Activated T-helper 1 cell treated with anti-CD3 and anti-CD28 coated beads, Interleukin-2, amount 50 U/mL, for 16 hours (primary cell): ENCODE data around the gene ANAPC16.
"Not testable (repeated sequence)": the region's sequence is repeated elsewhere in the genome, so short reads cannot be mapped to it uniquely, and the experiment has no call there.

Experiments
- DNase-seq, 2 donors: peaks; one replicate each; pipeline ENCODE4 v3.0.0-alpha.2; 2020; ENCODE audit warnings: low read depth in 1 of 2, low spot score in 1 of 2

The ANAPC16 gene

DNA sequence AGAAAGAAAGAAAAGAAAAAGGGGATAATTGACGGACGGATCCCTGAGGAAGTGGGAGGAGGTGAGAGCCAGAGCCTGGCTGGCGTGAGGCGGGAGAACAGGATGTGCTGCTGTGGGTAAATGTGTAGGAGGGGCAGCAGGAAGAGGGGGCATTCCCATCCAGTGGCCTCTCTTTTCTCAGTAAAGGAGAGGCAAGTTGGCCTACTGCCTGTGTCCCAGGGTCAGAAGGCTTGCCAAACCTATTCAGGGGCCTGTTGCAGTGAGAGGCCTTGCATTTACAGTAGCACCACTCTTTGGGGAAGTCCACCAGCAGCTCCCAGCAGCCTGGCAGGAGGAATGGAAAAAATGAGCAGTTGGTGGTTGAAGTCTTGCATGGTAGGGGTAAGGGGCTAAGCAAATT is 26.9 kb downstream of the ANAPC16 start:
- DNase-seq, result no peak

DNA sequence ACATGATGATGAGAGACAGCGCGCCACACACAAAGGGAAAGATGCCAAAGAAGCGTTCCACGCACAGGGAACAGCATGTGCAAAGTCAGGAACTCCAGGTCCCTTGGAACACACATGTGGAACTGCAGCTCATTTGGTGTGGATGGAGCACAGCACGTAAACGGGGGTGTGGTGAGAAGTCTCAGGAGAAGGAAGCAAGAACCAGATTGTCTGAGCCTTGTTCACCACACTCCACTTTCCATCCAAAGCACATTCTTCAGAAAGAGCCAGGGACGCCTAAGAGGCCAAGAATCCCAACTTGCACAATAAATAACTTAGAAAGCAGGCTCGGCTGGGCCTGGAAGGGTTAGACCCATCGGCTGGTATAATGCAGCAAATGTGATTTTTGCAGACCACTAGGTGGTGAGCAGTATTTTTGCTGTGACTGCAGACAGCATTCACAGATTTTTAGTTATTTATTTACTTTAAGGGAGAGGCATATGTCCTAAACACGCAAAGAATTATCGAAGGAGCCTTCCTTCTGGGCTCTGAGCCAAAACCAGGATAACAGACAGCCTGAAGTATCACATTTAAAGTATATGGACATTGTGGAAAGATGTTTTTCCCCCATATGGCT is 28.1 kb downstream of the ANAPC16 start:
- no peak for DNase-seq

GRCh38 chr10:72244573-72245038 is 28.8 kb downstream of the ANAPC16 start:
- no peak for DNase-seq

- DNase-seq, result no peak
Observed at GRCh38 chr10:72245949-72246525, 30.2 kb downstream of the ANAPC16 start.

- DNase-seq, result peak; percentile 34 to 45
Observed at GRCh38 chr10:72248468-72249151, 32.8 kb downstream of the ANAPC16 start.

DNA sequence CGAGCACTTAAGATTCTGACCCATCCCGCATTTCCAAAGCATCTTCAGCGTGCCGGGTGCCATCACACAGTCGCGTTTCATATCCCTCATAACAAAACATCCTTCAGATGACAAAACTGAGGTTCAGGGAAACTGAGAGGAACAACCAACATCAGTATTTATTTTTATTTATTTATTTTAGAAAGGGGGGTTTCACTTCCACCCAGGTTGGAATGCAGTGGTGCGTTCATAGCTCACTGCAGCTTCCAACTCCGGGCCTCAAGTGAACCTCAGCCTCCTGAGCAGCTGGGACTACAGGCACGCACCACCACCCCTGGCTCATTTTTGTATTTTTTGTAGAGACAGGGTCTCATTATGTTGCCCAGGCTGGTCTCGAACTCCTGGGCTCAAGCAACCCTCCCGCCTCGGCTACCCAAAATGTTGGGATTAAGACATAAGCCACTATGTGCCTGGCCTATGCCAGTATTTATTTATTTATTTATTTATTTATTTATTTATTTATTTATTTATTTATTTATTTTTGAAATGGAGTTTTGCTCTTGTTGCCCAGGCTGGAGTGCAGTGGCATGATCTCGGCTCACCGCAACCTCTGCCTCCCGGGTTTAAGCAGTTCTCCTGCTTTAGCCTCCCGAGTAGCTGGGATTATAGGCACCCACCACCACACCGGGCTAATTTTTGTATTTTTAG is 33.5 kb downstream of the ANAPC16 start:
- DNase-seq, result not testable (repeated sequence)

- no peak for DNase-seq
Observed at GRCh38 chr10:72250666-72251065, 34.9 kb downstream of the ANAPC16 start.

DNA sequence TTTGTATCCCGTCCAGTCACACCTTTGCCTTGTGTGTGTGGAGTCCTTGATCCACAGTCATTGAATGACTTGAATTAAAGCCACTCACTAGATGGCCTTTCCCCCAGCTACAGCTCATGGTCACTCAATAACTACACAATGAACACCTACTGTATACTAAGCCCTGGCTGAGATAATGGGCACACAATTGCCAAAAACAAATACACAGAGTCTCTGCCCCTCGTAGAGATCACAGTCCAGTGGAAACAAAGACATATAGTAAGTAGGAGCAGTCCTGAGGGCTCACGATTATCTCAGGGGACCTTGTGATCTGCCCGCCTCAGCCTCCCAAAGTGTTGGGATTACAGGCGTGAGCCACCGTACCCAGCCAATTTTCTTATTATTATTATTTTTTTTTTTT is 35.8 kb downstream of the ANAPC16 start:
- DNase-seq, result no peak

- DNase-seq, result no peak
Observed at GRCh38 chr10:72252972-72253371, 37.2 kb downstream of the ANAPC16 start.

- no peak for DNase-seq
Observed at GRCh38 chr10:72253578-72253977, 37.8 kb downstream of the ANAPC16 start.

GRCh38 chr10:72254813-72255568 is 39.2 kb downstream of the ANAPC16 start:
- no peak for DNase-seq

GRCh38 chr10:72255977-72256729 is 40.3 kb downstream of the ANAPC16 start:
- no peak for DNase-seq

DNA sequence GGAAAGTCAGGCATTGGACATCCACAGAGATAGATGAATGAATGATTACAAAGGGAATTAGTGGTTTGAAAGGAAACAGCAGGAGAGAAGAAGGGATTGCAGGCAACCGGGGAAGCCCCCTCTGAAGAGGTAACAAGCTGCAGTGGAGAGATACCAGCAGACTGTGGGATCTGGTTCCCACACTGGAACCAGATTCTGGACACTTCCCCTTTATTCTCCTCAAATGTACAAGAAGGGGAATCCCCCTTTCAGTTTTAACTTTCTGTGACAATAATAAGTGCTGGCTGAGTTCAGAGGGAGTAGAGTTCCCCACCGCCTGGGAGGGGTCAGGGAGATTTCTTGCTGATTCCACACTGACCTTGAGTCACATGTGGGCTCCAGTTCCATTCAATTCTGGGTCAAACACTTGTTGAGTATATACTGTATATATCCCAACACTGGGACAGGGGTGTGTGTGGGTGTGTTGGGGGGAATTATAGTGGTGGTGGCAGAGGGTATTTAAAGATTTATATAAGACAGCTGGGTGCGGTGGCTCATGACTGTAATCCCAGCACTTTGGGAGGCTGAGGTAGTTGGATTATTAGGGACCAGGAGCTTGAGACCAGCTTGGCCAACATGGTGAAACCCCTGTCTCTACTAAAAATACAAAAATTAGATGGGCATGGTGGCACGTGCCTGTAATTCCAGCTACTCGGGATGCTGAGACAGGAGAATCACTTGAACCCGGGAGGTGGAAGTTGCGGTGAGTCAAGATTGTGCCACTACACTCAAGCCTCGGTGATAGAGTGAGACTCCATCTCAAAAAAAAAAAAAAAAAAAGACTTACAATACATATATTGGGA is 41.5 kb downstream of the ANAPC16 start:
- DNase-seq, result no peak

DNA sequence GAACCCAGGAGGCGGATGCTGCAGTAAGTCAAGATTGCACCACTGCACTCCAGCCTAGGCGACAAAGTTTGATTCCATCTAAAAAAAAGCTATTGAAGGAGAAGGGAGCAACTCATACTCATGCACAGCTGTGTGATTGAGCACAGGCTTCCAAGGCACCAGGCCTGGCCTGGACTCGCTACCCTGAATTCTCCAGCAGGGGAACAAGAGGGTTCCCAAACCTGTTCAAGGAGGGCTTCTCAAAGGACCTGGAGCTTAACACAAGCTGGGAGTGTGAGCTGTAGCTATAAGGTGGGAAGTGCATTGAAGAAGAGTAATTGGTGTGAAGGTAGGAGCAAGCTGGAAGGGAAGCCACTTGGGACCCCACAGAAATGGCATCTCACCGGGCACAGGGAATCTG is 42.8 kb downstream of the ANAPC16 start:
- DNase-seq, result no peak

- no peak for DNase-seq
Observed at GRCh38 chr10:72259491-72260238, 43.9 kb downstream of the ANAPC16 start.

DNA sequence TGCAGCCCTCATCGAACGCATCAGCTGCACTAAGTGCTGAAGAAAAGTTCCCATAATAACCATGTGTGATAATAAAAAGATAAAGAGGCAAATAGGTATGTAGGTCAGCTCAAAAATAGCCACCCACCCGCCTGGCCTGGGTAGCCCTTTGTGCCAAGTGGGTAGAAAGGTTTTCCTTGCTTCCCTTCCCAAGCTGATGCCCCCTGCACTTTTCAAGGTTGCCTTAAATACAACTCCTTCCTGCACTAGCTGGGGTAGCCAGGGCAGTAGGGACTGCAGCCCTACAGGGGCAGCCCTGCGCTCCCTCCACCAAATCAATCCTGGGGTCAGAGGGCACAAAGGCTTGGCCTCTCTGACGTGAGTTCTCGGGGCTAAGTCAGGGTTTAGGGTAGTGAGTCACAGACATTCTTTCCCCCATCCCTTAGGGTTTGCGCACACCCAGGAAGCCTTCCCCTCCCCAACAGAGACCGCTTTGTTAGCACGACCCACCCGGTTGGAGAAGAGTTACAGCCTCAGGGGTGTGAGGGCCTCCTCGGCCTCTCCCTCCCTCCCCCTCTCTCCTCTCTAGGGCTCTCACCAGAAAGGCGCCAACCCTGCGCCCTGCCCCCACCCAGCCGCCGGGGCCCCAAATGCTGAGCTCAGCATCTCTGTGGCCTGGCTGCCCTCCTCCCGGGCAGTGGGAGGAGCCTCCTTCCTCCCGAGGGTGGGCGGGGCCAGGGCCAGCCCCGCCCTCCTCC is 44.6 kb downstream of the ANAPC16 start:
- peak; percentile 46 to 72 for DNase-seq

- DNase-seq, result peak in 1 of 2 donors; percentile 47
Observed at GRCh38 chr10:72260976-72261783, 45.4 kb downstream of the ANAPC16 start.
